ENCODE results near the gene PODXL2. TPM values are rescaled to one million over a fixed set of nuclear protein-coding genes. Genes with fewer than 3 reads are reported as not detected.
A peak's percentile ranks its signal among the peaks of the same experiment; 100 is the strongest.
"Not testable (repeated sequence)": the region's sequence is repeated elsewhere in the genome, so short reads cannot be mapped to it uniquely, and the experiment has no call there.

The PODXL2 gene
- total RNA-seq, 1 donor from 2014 or later = 2.9 TPM

DNA sequence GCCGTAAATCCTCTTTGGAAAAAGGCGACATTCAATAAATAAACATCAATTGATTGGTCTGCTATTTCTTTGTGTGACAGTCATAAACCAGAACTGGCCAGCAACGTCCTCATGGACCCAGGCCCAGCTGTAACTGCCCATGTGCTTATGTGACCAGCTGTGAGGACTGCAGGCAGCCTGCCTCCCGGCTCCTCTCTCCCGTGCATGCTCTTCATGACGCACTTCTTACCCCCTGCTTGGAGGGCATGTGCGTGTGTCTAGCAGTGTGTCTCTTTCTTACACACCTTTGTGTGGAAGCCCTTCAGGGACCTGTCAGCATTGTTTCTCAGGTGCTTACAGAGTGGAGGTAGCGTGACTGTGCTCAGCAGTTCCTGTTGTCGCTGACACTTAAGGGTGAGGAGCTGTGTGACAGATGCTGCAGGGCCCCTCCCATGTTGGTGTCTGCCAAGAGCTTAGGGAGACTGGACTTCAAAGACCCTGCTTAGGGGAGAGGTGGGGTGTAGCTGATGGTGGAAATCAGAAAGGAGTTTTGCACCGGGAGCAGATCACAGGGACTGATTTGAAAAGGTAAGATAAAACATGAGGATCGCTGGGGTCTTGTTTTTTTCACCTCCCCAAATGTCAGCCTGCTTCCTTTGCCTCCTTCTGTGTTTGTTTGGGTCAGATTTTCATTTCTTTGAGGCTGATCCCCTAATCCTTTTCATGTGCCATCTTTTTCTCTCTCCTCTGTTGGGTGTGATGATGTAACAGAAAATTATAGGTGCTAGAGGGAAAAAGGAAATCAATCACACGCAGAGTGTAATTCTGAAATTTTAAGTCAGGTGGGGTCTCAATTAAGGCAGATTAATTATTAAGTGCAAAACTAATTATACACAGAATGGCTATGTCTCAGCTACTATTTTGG lies 2.1 kb downstream of the PODXL2 start:
- DNase-seq = no peak

DNA sequence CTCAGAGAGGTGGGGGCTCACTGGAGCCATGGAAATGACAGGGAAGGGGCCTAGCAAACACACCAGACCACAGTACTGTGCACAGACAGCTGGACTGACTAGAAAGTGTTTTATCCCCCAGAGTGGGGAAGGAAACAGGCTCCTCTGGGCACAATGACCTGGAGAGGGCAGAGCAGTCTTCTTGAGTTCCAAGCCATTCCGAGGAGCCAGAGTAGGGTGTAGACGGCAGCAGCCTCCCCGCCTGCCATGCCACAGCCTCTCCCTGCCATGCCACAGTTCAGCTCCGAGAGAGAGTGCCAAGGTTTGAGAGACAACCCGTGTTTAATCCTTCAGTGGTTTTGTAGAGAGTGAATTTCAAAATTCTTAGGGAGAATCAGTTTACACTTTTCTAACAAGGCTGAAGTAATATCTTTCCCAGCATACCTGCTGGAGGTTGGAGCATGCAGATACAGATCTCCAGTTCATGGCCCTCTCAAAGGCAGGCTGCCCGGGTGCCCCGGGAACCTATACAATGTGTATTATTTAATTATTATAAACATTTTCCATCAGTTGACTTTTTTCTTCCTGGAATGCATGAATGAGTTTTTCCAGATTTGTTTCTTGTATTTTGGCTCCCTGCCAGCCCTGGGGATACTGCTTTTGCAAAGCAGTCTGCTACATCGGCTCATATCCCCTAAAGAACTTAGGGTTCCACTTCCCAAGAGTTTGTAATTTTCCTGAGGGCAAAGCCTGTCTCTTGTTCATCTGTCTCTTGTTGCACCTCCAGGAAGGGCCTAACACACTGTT lies 3.2 kb downstream of the PODXL2 start:
- peak; percentile 15 for DNase-seq

- DNase-seq = no peak
Measured at GRCh38 chr3:127634653-127635052, 5.7 kb downstream of the PODXL2 start.

DNA sequence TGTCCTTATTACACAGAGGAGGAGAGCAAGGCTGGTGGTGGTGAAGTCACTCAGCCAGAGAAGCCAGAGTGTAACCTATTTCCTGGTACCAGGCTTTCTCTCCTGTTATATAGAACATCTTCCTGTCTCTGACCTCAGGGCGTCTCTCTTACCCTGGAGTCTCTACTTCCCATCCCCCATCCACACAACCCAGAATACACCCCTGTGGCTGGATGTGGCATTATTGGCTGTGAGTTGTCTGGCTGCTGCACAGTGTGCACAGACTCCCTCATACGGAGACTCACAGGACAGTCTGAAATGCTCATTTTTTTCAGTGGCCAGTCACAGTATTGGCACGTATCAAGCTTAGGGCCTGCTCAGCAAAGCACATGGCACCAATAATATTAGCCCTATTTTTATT lies 8.6 kb downstream of the PODXL2 start:
- no peak for DNase-seq

DNA sequence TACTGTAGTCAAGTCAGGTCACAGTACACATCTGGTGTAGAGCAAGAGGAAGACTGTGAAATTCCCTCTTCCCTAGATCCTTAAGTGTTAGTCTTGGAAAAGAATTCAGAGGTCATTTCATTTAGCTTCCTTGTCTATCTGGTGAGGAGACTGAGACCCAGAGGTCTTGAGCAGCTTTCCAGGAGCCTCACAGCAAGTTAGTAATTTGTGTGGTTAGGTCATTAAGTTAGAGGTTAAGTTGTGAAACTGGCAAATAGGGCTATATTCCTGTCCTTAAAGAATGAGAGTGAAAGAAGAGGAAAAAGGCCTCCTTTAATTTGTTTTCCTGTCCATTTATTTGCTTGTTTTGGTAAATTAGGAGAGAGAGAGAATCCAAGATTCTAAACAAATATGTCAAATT lies 9.0 kb downstream of the PODXL2 start:
- no peak for DNase-seq

DNA sequence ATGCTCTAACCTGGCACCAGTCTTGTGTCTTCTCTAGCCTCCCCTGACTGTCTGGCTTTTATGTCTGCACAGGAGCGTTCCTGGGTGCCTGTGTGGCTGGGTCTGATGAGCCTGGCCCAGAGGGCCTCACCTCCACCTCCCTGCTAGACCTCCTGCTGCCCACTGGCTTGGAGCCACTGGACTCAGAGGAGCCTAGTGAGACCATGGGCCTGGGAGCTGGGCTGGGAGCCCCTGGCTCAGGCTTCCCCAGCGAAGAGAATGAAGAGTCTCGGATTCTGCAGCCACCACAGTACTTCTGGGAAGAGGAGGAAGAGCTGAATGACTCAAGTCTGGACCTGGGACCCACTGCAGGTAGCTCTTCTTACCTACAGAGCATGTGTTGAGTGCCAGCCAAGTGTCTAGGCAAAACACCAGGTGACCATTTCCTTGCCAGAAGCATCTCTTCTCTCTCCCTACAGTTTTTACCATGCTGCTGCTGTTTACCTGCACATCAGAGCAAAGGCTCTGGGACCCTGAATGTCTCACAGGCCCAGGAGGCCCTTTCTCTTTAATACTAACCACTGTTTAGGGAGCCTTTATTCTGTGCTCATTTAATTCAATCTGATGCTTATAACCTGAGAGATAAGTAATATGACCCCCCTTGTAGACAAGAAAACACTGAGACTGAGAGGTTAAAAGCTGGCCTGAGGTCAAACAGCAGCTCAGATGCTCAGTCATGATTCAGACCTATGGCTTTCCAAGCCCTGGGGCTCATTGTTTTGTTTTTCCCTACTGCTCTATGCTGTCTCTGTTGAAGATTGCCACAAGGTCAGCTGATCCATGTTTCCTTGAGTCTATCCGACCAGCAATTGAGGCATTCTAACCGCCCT lies 10.4 kb downstream of the PODXL2 start:
- no peak for DNase-seq

GRCh38 chr3:127640042-127640355 lies 11.0 kb downstream of the PODXL2 start:
- no peak for DNase-seq

DNA sequence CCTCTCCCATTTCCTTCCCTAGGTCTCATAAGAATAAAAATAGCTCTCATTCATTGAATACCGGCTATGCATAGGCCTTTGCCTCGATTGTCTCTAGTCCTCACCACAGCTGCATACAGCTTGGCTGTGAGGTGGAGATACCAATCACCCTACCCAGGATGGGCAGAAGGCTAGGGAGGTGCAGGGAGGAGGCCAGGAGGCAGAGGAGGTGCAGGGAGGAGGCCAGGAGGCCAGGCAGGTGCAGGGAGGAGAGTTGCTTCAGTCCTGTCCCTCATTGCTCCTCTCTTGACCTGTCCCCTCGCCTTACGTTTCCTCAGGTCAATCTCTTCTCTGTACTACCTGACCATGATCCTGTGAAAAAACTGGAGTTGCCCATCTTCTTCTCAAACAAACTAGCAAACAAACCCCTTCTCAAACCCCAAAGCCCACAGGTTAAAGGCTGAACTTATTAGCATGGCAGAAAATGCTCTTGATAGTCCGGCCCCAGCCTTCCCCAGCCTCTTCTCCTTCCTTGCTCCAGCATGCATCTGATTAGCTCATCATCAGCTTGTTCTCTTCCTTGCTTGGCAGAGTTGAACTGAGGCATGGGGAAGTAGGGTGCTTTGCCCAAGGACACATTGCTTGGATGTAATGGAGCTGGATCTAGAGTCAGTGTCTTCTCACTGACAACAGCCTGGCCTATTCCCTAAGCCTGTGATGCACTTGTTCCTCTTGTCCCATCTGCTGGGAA lies 15.8 kb downstream of the PODXL2 start:
- DNase-seq = no peak

DNA sequence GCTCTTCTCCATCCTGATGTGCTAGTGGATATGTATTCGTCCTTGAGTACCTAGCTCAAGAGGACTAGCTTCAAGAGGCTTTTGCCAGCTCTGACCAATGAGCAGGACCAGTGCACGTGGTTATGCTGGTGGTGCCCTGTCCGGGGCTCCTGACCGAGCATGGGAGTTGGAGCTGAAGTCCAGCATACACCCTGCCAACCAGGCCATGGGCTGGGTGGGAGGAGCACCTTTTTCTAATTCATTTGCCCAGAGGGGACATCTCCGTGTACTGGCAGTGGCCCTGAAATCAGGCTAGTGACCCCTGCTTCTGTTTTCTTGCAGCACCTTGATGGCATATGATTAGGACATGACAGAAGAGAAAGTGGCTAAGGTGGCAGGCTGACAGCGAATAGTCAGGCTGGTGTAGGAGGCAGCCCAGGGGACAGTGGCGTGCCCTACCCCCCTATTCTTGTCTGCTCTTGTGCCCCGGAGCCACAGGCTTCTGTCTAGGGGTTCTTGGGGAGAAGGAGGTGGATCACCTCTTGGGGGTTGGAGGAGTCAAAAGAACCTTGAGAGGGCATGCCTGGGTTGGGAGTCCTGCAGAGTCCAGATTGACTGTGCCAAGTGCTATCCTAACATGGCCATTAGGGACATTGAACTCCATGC lies 16.5 kb downstream of the PODXL2 start:
- DNase-seq = no peak

DNA sequence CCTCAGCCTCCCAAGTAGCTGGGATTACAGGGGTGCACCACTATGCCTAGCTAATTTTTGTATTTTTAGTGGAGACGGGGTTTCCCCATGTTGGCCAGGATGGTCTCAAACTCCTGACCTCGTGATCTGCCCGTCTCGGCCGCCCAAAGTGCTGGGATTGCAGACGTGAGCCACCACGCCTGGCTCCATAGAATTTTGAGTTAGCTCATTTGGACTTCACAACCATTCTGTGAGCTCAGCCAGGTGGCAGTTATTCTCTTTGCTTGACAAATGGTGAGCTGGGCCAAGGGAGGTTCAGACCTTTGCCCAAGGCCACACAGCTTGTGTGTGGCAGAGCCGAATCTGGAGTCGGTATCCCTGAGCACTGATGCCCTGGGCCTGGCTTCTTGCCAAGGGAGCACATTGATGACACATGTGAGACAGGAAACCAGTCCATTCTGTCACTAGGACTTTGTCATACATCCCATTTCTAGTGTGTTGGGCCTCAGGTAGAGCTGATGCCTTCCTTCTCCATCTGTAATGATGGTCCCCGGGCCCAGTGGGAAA lies 17.6 kb downstream of the PODXL2 start:
- DNase-seq = no peak

- no peak for DNase-seq
Measured at GRCh38 chr3:127647166-127647844, 18.3 kb downstream of the PODXL2 start.

GRCh38 chr3:127647845-127648204 lies 18.8 kb downstream of the PODXL2 start:
- DNase-seq = no peak

GRCh38 chr3:127650236-127650635 lies 21.3 kb downstream of the PODXL2 start:
- no peak for DNase-seq

GRCh38 chr3:127651516-127652172 lies 22.7 kb downstream of the PODXL2 start:
- no peak for DNase-seq

GRCh38 chr3:127652246-127652995 lies 23.4 kb downstream of the PODXL2 start:
- DNase-seq = peak; percentile 79

DNA sequence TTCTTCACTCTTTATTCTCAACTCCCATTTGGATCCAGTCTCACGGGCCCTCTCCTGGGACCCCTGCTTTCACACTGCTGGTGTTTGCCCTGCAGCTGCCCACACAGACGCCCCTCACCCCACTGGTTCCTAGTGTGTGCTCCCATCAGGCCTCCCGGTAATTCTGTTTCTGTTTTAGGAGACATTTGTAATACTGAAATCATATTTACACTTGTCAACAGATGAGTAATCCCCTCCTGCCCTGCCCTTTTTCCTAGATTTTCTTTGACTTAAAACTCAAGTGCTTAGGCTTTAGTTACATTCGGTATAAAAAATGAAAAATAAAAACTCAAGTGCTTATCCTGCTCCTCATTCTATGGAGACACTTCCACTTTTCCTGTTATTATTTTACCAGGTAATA lies 25.4 kb downstream of the PODXL2 start:
- DNase-seq = no peak

DNA sequence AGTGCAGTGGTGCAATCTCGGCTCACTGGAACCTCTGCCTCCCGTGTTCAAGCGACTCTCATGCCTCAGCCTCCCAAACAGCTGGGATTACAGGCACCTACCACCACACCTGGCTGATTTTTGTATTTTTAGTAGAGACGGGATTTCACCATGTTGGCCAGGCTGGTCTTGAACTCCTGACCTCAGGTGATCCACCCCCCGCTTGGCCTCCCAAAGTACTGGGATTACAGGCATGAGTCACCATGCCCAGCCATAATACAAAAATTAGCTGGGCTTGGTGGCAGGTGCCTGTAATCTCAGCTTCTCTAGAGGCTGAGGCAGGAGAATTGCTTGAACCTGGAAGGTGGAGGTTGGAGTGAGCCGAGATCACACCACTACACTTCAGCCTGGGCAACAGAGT lies 26.0 kb downstream of the PODXL2 start:
- not testable (repeated sequence) for DNase-seq

- no peak for DNase-seq
Measured at GRCh38 chr3:127655641-127656040, 26.7 kb downstream of the PODXL2 start.

DNA sequence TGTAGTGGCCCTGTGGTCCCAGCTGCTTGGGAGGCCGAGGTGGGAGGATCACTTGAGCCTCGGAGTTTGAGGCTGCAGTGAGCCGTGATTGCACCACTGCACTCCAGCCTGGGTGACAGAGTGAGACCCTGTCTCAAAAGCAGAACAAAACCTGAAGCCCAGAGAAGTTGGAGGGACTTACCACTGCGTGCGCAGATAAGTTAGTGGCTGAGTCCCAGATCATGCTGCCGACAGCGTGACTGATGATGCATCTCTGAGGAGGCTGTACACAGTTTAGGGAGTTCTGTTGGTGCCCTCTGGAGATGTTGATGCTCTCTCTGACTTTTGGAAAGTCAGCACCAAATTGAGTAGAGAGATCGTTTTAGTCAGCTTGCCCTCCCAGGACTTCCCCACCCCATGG lies 27.9 kb downstream of the PODXL2 start:
- no peak for DNase-seq

DNA sequence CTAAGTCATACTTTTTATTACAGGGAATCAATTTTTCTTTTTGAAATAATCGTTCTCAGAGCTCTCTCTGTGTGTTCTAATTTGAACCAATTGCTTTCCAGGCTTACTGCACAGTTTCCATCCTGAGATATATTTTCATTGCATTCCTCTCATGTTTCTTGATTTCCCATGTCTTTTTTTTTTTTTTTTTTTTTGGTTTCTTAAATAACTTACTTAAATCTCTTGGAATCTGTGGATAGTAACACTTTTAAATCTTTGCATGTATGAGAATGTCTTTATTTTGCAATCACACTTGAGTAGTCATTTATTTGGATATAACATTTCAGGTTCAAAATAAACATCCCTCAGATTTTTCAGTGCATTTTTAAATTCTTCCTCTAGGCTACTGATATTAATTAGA lies 29.2 kb downstream of the PODXL2 start:
- no peak for DNase-seq
